ENCODE results near the gene ADGRL1.

DNA sequence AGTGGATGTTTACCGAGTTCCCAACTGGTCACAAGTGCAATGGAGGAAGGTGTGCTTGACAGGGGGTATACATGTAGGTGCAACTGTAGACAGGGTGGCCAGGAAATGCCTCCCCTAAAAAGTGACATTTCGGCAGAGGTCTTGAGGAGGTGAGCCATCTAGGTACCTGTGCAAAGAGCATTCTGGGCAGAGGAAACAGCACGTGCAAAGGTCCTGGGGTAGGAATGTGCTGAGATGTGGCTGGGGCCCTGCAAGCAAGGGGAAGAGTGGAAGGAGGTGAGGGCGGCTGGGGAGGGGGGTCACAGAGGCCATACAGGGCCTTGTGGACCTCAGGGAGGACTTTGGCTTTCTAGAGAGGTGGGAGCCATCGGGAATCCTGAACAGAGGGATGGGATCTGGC is 8.1 kb downstream of the ADGRL1 start:
- no peak for TF ChIP-seq CTCF (IDR thresholded peaks at IDR 0.05)
- no peak for TF ChIP-seq POLR2AphosphoS5 (IDR thresholded peaks at IDR 0.05)
